Fibroblast of the conjunctiva (primary cell): ENCODE data around the gene KCNH5.
A peak's percentile ranks its signal among the peaks of the same experiment; 100 is the strongest.

Experiments used
- DNase-seq: peaks from one replicate; pipeline ENCODE4 v3.0.0-alpha.2; 2010; ENCODE audit warnings: low read depth

KCNH5 gene

DNA sequence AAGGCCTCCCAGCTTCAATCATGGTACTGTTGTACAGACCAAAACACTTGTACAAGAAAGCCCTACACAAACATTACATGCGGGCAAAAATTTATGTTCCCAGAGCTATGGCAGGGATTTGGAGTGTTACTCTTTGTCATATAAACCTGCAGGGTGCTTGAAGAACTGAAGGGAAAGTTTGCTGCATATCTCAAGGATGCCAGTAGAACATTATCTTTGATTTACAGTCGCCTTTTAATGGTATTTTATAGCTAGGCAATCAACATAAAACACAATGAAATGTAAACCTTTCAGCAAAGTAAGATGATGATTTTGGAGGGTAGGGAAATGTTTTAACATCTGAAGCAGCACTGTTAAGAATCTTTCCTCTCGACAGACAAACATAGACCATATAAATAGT is 305.6 kb downstream of the KCNH5 start:
- no peak for DNase-seq

DNA sequence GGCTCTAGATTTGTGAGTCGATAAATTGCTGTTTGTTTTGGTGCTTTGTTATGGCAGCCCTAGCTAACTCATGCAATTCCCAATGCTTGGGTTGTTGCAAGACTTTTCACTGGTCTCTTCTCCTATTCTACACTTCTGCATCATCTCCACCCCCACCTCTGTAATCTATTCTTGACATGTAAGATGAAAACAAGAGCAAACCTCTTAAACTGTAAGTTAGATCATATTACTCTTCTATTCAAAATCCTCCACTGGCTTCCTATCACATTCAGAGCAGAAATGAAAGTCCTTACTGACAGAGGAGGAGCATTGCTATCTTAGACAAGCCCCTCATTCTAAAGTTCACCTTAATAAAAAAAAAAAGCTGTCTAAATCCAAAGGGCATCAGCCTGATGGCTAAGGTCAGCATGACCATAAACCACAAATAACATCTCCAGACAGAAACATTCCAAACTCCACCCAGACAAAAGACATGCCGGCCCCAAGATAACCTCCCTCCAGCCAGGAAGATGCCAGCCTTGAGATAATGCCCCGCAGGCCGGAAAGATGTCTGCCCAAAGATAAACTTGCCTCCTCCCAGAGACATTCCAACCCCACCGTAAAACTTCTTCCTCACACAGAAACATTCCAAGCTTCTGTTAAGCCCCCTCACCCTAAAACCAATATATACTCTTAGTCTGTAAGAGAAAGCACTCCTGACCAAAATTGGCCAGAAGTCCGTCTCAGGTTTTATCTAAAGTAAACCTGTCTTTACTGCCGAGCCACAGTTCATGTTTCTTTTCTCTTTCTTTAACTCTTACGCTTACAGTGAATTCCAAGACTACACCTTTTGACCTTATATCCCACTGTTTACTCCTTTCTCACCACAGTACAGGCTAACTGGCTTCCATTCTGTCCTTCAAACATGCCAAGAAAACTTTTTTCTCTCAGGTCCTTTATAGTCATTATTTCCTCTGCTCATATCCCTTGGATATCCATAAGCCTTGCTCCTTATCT is 308.9 kb downstream of the KCNH5 start:
- no peak for DNase-seq

DNA sequence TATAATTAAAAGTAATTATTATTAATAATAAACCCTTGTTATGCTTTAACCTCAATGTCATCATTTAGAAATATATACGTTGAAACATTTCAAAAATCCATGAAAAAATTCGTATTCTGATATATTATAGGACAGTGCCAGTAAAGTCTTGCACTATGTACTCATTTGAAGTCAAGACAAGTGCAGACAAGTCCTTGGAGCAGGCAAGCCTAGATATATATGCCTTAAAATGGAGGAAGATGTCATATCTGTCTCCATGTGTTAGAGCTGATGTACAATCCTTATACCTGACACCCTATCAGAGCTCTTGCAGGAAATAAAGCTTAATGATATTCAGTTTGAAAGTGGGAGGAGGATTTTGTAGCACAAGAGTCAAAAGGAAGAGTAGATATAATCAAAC is 310.4 kb downstream of the KCNH5 start:
- DNase-seq: no peak

DNA sequence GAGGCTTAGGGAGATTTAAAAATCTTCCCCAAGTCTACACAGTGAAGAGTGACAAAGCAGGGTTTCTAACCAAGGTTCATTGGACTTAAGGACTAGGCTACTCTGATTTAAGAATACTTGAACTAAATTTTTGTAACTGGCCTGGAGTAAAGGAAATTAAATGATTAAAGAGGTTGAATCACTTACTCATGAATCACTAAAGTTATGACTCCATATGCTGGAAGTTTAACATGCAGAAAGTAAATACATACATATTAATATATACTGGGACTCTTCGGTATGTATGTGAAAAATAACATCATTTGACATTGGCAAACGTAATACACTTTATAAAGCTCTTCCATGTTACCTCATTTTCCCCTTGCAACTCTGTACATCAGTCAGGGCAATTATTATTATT is 322.9 kb downstream of the KCNH5 start:
- DNase-seq: no peak

DNA sequence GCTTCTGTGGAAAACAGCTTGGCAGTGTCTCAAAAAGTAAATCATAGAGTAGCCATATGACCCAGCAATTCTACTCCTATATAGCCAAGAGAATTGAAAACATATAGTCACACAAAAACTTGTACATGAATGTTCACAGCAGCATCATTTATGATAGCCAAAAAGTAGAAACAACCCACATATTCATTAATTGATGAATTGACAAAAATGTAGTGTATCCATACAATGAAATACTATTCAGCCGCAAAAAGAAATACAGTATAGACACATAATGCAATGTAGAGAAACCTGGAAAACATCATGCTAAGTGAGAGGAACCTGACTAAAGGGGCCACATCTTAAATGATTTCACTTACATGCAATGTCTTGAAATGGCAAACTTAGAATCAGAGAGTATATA is 326.6 kb downstream of the KCNH5 start:
- DNase-seq: no peak

DNA sequence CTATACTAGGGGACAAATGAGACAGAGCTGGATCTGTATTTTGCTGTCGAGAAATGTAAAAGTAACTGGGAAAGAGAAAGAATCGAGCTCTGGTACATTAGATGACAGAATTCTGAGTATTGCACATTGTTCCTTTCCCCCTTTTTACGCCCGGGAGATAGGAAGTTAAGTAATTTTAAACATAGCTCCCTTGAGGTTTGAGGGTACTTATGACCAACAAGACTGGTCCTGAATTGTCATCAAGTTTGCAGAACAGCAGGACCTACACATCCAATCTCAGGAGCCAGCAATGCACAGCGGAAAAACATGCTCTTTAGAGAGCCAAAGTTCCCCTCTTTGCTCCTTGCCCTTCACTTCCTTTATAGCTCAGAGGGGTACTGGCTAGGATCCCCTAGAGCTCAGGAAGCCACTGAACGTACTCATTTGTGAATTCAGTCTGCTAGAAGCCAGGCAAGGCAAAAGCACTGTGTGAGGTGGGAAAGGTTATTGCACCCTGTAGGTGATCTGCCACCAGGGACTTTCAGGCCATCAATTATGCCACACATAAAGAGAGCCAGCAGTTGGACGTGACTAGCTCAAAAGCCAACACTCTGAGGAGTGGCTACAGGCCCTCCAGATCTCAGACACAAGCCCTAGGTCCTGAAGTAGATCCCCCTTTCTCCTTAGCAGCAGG is 333.8 kb downstream of the KCNH5 start:
- DNase-seq: no peak

DNA sequence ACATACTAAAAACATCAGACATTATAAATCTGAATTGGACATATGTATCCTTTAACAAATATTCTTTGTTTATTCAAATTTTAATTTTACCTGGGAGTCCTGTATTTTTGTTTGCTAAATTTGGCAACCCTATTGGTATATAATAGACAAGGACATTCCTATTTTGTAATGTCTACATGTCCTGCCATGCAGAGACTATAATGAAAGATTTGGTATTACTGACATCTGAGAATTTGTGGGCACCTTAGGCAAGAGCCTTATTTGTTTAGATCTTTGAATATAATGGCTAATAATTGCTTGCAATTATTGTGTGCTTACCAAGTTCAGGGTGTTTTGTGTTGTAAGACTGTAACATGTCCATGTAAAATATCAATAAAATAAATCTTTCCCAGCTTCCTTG is 334.4 kb downstream of the KCNH5 start:
- DNase-seq: no peak

DNA sequence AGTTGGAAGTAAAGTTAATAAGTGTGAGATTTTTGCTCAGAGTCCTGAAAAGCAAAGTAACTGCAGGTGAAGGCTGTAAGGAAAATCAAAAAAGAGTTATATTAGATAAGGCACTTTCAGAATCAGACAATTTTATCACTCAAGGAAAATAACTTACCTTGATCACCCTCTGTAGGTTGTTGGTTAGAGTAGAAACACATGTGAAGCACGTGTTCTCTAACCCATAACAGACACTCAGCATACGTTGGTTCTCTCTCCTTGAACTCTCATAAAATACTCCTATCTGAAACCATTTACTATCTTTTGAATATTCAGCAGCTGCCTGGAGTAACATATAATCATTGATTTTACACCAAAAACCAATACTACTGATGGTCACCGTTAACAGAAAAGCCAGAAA is 335.5 kb downstream of the KCNH5 start:
- no peak for DNase-seq

DNA sequence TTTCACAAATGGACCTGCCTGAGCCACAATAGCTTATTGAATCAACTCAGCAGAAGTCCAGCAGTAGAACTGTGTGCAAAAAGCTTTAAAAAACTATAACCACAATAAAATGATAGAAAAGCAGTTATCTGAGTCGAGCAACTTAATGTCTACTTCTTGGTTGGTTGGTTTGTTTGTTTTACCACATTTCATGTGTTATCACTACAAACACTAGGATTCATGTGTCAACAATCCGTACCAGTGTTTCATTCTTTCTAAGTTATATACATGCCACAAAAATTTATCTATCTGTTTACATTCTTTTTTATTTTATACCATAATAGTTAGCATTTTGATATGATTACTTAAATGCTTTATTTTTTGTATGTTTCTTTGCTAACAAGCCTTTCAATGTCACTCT is 339.0 kb downstream of the KCNH5 start:
- no peak for DNase-seq

DNA sequence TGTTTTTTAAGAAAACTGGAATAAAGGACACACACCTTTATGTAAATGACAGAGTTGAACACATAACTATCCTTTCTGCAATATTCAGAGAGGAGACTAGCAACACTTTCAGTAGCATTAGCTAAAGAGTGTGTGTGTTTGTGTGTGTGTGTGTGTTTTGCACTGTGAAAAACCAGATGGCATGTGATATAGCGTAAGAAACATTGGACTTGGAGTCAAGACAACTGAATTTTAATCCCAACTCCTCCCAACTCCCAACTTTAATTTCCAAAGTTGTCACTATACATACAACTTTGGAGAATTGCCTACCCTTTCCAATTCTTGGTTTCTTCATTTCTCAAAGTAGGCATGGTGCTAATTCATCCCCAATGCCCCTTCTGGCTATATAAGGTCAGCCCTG is 347.8 kb downstream of the KCNH5 start:
- DNase-seq: no peak

DNA sequence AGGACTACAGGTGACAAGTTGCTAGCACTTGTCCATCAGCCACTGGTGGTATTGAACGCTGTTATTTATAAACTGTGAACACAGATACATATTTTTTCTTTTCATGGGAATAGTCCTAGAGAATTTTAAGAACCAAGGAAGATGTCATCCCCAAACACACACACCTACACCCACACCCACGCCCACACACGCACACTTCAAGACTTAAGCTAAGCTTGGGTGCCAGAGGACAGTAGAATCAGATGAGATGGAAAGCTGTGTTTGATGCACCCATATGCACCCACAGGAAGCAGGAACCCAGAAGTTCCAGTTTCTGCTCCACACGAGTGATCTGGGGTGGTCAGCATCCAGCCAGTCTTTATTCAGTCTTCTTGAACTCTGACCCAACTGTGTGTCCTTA is 348.3 kb downstream of the KCNH5 start:
- no peak for DNase-seq

DNA sequence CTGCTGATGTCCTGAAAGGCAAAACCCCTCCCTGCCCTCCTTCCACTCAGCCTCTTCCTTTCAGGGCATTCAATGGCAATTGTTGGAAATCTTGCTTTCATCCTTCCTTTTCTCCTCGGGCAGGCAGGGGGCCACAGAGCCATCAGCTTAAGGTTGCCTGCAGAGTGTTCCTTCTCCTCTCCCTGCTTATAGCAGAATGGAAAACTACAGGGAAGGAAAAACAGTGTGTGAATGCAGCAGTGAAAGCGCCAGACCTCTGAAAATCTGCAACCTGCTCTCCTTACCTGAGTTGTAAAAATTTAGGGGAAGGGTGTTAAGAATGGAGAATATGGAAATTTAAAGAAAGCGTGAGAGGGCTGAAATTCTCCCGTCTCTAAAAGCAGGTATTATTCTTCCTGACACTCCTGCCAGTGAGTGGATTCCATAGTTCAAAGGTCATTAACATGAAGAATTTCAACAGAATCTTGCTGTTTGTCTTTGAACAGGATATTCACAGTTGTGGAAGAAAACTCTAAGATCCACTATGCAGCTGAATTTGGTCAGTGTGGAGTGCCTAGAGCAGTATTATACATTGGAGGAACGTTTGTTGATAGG is 348.8 kb downstream of the KCNH5 start:
- DNase-seq: no peak

DNA sequence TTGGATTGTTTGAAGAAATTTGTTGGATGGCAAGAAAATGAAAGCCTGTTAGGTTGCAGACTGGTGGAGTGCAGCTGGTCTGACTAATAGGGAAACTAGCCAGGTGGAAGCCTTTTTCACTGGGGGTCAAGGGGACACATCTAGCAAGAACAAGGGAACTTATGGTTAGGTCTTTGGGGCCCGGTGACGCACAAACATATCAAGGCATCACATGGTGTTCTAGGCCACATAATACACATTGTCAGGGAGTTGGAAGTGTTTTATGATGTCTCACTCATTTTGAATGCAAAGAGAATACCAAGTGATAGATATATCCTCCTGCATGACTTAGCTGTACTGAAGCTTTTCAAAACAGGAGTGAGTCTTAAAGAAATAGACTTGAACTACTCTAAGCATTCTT is 351.2 kb downstream of the KCNH5 start:
- DNase-seq: peak; percentile 34

DNA sequence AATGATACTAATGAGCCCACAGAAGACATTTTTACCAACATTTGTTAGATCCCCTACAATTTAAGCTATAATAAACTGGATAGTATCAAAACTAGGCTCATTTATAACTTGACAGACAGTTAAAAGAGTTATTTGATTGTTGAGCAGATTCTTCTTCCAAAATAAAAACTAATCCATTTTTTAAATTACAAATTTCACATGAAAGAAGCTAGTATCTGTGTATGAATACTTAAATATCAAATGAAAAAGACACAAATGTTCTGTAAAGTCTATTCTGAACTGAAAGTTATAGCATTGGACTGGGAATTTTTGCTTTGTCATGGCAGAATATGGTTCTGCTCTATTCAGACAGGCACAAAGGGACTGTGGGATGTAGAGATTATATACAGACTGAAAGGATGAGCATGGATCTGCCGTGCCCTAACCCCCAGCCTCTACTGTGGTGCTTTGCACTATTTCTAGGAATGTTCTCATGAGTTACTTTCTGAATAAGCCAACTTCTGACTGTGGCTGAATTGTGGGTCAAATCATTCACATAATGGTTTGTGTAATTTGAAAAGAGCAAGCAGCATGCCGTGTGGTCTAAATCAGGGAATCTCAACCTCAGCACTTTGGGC is 352.7 kb downstream of the KCNH5 start:
- no peak for DNase-seq

DNA sequence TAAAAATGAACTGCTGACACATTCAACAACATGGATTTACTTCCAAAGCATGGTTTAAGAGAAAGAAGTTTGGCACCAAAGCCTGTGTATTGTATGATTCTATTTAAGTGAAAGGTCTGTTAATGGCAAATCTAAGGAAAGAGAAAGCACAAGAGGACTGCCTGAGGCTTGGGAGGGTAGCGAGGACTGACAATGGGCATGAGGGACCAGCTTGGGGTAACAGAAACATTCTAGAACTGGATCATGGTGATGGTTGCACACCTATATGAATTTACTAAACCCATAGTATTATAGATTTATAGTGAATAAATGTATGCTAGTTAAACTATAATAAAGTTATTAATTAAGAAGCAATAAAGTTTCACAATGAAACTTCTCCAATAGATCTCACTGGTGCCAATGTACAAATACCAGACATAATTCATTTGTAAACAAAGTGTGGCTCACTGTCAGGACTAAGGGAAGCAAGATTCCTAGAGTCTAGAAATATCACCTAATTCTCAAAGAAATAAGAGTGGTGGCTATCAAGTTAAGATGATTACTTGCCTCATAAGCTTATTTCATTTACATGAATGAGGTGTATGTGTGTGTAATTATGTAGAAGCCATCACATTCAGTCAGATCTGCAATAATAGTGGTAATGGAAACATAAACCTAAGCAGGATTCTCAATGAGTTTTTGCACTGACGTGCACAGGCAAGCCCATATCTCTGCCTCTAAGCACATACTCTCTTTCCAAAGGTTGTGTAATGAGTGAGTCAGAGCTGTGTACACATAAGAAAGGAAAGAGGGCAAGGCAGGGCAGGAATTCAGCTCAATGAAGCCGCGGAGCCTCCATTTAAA is 353.4 kb downstream of the KCNH5 start:
- DNase-seq: peak; percentile 82

DNA sequence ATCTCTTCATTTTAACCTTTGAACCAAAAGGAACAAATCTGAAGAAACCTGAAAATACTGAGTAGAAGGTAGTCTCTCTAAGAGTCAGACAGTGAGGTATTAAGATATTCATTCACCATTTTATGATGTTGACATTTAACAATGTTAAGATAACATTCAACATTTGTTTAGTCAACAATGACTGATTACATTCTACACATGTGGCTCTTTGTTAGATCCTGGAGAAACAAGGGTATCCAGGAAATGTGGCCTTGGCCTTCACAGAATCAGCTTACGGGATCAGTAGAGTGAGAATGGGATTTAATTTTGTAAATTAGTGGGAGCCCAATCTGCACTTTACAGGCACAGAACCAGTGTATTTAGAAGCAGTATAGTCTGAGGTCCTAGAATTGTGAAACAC is 355.5 kb downstream of the KCNH5 start:
- no peak for DNase-seq

DNA sequence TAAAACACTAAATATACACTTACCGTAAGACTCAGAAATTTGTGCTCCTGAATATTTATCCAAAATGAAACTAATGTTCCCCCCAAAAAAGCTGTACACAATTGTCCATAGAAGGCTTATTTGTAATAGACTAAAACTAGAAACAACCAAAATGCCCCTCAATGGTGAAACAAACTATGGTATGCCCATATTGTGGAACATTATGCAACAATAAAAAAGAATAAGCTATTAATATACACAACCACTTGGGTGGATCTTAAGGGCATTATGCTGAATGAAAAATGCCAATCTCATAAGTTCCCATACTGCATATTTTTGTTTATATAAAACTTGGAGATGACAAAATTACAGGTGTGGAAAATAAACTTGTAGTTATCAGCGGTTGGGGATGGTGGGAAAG is 357.4 kb downstream of the KCNH5 start:
- DNase-seq: no peak

DNA sequence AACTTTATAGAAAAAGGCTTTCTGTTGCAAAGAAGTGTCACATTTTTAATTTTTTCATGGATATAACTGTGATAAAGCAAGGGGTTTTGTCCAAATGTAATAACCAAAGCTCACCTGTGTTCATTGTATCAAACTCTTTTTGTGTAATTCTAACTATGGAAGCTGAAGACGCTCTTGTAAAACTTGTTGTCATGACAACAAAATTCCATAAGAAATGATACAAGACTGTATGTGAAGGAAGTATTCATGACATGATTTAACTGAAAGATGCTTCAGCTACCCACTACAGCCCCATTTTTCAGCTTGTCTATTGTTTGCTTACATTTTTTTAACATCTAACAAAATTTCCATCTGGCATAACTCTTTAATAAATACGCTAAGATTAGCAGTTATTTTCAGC is 360.9 kb downstream of the KCNH5 start:
- DNase-seq: no peak

DNA sequence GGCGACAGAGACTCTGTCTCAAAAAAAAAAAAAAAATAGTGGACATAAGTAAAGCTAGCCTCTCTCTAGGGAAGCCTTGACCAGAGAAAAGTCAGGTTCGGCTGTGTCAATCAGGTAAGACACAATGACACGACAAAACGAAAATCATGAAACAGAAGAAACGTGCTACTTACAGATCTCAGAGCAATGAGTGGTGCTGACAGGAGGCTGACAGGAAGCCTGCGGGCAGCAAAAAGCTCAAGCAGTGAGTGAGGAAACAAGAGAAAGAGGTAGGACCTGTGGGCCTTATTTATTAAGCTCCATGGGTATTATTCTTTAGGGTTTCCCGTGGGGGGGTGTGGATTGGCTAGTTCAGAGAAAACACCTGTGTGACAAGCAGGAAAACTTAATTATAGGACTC is 363.1 kb downstream of the KCNH5 start:
- no peak for DNase-seq

DNA sequence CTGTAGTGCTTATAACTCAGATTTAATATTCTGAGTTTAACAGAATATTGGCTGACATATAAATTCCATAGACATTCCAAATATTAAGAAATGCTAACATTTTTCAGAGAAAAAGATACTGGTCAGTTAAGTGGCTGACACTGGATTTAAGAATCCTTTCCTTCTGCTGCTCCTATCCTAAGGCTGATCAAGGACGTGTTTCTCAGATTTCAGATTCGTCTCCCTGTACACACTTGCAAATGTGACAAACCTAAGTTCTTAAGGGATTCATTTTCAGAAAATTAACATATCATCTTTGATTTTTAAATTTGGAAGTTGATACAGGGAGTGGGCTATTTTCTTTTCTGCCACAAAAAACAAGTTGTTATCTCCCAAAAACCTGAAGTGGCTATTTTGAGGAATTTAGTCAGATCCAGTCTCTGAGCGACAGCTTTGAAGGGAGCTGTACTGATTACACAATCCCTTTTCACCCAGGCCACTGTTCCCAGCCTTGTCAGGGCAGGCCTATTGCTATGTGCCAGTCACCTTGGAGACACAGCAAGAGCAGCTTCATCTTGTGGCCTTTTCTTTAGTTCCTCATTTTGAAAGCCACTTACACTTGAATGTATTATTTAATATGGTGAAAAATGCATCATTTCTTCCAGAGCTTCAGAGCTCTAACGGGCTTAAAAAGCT is 370.6 kb downstream of the KCNH5 start:
- DNase-seq: no peak
